ENCODE results near the gene ACOXL.
"Not testable (repeated sequence)": the region's sequence is repeated elsewhere in the genome, so short reads cannot be mapped to it uniquely, and the experiment has no call there.

Gene ACOXL

DNA sequence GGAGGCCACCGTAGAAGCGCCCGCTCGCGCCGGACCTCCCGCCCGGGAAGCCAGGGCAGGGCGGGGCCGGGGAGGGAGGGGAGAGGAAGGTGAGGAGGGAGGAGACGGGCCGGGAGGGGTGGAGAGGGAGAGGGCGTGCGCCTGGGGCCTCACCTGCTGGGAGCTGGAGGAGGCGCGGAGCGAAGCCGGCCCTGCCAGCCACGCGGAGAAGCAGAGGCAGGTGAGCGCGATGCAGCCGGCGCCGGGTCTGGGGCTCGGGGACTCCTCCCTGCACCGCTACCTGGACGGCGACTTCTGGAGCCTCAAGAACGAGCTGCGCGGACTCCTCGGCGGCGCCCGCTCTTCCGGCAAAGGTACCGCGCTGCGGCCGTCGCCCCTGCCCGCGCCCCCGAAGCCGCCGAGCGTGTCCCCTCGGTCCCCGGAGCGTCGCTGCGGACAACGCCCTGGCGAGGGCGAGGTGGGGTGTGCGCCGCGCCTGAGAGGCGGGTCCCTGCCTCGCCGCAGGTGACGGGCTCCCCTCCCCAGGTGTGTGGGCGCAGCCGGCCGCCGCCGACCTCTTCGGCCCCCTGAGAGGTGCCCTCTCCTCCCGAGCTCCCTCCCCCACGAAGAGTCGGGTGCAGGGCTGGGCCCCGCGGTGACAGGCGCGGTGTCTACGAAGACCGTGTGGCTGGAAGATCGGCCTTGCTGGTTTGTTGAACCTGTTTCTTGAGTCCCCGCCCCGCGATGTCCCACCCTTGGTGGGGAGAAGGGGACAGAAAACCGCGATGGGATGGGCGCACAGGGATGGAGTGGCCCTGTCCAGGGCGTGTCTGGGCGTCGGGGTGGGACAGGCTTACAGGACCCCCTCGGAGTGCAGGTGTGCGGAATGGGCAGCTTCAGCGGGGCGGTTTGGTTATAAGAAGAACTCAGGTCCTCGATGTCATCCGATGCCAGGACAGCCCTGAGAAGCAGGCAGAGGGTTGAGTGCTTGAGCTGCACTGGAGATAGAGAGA, at the start of gene ACOXL:
TSS of gene ACOXL (plus strand) at position 152 of the 992 bp plus-strand sequence. CDS start 35,817 bp downstream, outside the sequence.
- intact Hi-C loops (cut with micrococcal nuclease), result no loop called here
- Mint-ChIP-seq H3K27me3 (peaks cover 73% of the 10 kb centered on the region), H3K9me3 (no peaks in the 10 kb centered on the region), H3K4me1 (ENCODE audit: low read depth) (peaks cover 15% of the 10 kb centered on the region), H3K27ac (no peak within 1 kb of the TSS), H3K36me3 (ENCODE audit: low read depth) (no peaks in the 10 kb centered on the region), H3K4me3 (peak within 1 kb of the TSS; percentile 53)

DNA sequence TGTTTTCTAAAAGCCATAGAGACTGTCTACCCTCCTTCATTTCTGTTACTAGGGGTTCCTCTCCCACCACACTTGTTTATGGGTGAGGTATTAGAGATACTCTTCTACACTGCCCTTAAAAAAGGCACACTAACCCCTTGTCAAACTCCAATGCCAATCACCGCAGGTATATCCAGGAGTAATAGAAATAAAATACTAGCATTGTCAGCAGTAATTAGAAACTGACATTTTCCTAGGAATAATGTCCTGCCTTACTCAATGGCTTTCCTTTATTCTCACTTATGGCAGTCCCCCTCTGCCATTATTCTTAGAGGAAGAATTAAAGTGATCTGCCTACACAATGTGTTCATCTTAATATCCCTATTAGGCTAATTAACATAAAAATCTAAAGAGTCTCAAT, 49.5 kb upstream of the ACOXL start:
- Mint-ChIP-seq H3K27ac (no peak overlapping the region), H3K27me3 (no peaks in the 10 kb centered on the region), H3K4me1 (ENCODE audit: low read depth) (peaks cover 17% of the 10 kb centered on the region), H3K36me3 (ENCODE audit: low read depth) (peaks cover 6% of the 10 kb centered on the region), H3K9me3 (peaks cover 5% of the 10 kb centered on the region), H3K4me3 (no peak overlapping the region)
- intact Hi-C loops (cut with micrococcal nuclease), result no loop called here

DNA sequence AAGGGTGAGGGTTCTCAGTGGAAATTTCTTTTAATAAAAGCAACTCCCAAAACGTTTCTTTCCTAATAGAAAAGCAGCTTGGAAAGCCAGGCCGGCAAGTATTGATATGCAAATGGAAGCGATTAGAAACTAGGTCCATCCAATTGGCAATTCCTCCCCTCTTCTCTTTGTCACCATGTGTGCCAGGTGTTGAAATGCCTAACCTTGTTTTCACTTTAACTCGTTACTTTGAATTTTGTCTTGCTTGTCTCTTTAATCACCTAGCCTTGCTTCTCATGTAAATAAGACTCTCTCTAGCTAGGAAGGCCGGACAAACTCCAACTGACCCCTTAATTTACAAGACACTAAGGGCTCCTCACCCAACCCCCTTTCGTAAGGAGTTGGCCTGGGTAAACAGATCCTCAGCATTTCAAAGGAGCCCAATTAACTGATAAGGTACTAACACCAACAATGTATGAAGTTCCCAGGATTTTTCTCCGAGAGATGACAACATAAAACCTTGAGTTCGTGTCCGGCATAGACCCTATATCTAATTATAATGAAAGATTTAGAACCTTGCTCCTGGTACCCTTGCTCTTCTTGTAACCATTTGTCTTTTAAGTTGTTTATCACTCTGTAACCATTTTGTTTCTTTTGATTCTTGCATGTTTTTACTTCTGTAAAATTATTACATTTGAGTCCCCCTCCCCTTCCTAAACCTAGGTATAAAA, 44.4 kb upstream of the ACOXL start:
- H3K36me3 Mint-ChIP-seq (ENCODE audit: low read depth); H3K4me3 Mint-ChIP-seq; intact Hi-C loops (cut with micrococcal nuclease); H3K27ac Mint-ChIP-seq; H3K4me1 Mint-ChIP-seq (ENCODE audit: low read depth); H3K27me3 Mint-ChIP-seq: not testable (repeated sequence)
- H3K9me3 Mint-ChIP-seq, result peaks cover 12% of the 10 kb centered on the region

DNA sequence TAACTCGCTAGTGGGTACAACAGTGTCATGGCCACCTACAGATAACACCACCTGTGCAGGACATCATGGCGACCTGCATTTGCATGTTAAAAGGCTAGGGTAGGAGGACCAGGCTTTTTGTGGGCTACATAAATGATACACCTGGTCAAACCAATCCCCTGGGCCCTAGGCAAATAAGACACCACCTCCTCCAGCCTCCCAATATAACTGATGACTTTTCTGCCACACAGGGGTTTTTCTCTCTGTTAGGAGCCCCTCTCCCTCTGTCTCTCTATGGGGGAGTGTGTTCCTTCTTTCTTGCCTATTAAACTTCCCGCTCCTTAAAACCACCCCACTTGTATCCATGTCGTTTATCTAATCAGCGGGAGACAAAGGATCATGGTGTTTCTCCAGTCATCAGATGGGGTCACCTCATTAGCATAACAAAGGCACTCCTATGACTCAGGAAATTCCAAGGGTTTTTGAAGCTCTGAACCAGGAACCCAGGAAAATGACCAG, 43.7 kb upstream of the ACOXL start:
- no peak overlapping the region for H3K4me3 Mint-ChIP-seq
- intact Hi-C loops (cut with micrococcal nuclease), result no loop called here
- no peaks in the 10 kb centered on the region for H3K4me1 Mint-ChIP-seq (ENCODE audit: low read depth)
- H3K9me3 Mint-ChIP-seq, result peaks cover 12% of the 10 kb centered on the region
- no peaks in the 10 kb centered on the region for H3K27me3 Mint-ChIP-seq
- no peak overlapping the region for H3K27ac Mint-ChIP-seq
- H3K36me3 Mint-ChIP-seq (ENCODE audit: low read depth), result no peaks in the 10 kb centered on the region

DNA sequence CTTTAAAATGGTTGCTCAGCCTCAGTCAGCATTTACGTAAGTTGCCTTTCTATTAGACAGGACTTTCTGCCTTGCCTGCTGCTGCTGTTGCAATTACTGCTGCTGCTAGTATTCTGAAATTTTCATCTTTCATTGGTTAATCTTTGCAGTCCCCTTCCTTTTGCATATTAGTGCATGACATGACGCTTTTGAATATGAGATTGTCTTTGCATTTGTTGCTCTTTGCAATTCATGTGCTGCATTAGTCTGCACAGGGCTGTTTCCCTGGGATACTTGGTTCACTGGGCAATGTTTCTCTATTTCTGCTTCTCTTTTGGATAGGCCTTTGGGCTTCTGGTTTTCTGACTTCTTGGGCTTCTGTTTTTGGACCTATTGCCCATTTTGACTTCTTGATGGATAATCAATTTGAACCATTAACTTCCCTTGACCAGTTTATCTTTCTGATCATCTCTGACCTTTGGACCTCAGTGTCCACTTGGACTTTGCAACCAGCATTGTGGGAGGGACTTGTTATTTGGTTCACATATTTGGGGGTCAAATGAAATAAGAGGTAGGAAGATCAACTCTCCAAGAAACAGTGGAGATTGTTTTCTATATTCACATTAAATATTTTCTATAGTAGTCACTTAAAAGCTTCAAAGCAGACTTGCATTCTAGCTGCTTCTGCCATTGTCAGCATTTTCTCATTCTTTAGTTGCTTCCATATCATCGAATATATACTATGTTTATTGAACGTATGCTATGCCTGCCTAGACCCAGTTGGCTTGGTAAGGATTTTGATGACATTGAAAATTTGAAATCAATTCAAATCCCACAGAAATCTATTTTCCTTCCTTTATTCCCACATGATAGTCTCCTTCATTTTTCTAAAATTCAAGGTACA, 42.0 kb upstream of the ACOXL start:
- Mint-ChIP-seq H3K4me3 (no peak overlapping the region), H3K9me3 (peaks cover 12% of the 10 kb centered on the region), H3K36me3 (ENCODE audit: low read depth) (no peaks in the 10 kb centered on the region), H3K4me1 (ENCODE audit: low read depth) (peaks cover 16% of the 10 kb centered on the region), H3K27ac (no peak overlapping the region), H3K27me3 (no peaks in the 10 kb centered on the region)
- intact Hi-C loops (cut with micrococcal nuclease), result no loop called here

DNA sequence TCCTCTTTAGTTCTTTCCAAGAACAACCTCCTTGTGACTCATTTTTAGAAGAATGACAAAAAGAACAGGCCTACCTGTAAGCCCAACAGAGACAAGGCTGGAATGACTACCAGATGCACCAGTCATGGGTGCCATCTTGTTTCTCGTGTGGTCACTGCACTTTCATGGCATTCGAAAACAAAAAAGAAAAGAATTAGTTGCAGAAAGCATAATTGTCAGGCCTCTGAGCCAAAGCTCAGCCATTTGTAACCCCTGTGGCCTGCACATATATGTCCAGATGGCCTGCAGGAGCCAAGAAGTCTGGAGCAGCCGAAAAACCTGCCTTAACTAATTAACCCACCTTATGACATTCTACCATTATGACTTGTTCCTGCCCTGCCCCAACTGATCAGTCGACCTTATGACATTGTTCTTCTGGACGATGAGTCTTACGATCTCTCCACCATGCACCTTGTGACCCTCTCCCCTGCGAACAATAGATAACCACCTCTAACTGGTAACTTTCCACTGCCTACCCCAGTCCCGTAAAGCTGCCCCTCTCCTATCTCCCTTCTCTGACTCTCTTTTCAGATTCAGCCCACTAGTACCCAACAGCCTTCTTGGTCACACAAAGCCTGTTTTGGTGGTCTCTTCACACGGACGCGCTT, 40.6 kb upstream of the ACOXL start:
- Mint-ChIP-seq H3K4me1 (ENCODE audit: low read depth) (peaks cover 20% of the 10 kb centered on the region), H3K27ac (no peak overlapping the region), H3K36me3 (ENCODE audit: low read depth) (no peaks in the 10 kb centered on the region), H3K27me3 (no peaks in the 10 kb centered on the region), H3K4me3 (no peak overlapping the region), H3K9me3 (peaks cover 12% of the 10 kb centered on the region)
- intact Hi-C loops (cut with micrococcal nuclease), result no loop called here

DNA sequence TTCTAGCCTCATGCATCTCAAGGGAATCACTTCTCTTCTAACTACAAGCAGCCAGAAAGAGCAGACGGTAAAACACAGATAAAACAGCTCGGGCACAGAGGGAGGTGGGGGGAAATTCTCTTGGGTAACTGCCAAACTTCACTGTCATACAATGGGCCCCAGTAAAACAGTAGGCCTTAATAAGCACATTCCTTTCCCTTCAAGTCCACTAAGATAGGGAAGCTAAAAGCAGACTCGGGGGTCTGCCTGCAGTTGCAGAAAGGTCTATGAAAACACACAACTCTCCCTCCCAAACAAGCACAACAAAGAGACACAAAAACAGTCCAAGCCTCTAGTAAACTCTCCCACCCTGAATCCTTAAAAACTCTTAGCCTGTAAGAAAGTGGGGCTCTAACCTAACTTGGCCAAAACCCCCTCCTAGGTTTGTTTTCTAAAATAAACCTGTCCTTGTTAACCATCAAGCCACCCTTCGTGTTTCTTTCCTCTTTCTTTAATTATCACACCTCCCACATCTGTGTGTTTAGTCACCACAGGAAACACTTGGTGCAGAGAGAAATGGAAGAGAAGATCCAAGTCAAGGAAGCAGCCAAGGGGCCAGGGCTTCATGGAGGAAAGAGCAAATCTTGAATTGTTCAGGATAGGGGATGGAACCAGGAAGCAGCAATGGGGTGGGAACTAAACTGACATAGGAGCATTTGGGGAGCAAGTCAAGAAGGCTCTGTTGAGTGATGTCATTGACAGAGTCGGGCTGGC, 37.1 kb upstream of the ACOXL start:
- H3K9me3 Mint-ChIP-seq; H3K4me3 Mint-ChIP-seq; intact Hi-C loops (cut with micrococcal nuclease); H3K27ac Mint-ChIP-seq; H3K36me3 Mint-ChIP-seq (ENCODE audit: low read depth); H3K27me3 Mint-ChIP-seq: not testable (repeated sequence)
- H3K4me1 Mint-ChIP-seq (ENCODE audit: low read depth), result peaks cover 20% of the 10 kb centered on the region

DNA sequence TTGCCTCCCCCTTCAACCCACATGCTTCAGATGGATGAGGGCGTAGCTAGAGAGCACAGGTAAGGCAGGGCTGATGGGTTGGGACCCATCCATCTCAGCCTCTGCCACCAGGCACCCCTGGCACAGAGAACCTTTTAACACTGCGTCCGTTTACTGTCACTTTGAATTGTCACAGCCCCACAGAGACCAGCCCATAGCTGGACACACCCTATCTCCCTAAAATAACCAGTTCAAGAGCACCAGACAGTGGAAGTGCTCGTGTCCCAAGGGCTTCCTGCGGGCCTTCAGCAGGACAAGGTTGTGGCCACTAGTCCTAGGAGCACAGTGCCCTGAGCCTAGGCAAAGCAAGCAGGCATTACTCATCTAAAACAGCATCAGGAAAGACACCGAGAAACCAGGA, 34.1 kb upstream of the ACOXL start:
- peaks cover 36% of the 10 kb centered on the region for H3K4me1 Mint-ChIP-seq (ENCODE audit: low read depth)
- H3K27me3 Mint-ChIP-seq; H3K9me3 Mint-ChIP-seq; H3K4me3 Mint-ChIP-seq; H3K36me3 Mint-ChIP-seq (ENCODE audit: low read depth); H3K27ac Mint-ChIP-seq; intact Hi-C loops (cut with micrococcal nuclease): not testable (repeated sequence)

DNA sequence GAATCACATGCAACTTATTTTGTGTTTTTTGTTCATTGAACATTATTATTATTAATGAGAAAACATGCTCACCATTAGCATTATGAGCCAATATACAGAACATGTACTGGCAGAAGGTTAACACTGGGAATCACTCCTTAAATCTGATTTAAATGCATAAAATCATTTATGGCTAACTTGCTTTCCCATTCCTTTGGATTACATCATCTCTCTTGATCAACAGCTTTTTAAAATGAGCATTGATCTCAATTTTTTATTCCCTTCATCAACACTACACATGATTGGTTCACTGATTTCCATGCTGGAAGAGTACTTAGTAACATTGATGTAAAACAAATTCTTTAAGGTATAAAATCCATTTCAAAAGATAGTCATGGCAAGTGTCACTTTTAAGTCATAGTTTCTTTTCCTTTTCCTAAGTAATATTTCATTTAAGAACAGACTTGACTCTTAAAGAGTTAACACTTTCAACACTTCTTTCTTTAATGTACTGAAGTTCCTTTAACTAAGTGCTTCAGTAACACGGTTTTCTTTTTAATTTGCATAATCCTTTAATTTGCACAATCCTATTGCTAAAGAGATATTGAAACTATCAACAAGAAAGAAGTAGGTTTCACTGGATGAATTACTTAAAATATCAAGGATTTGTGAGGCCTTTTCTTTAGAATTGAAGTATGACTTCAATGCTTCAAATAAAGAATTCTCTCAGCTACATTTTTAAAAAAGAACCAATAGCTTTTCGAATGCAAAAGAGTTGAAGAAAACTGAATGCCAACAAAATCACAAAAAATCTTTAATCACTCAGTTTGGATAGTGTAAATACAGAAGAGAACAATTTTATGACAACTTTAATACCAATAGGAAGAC, 29.6 kb upstream of the ACOXL start:
- Mint-ChIP-seq H3K4me1 (ENCODE audit: low read depth) (peaks cover 23% of the 10 kb centered on the region), H3K9me3 (no peaks in the 10 kb centered on the region), H3K36me3 (ENCODE audit: low read depth) (no peaks in the 10 kb centered on the region), H3K27me3 (no peaks in the 10 kb centered on the region), H3K4me3 (no peak overlapping the region), H3K27ac (no peak overlapping the region)
- intact Hi-C loops (cut with micrococcal nuclease), result no loop called here

DNA sequence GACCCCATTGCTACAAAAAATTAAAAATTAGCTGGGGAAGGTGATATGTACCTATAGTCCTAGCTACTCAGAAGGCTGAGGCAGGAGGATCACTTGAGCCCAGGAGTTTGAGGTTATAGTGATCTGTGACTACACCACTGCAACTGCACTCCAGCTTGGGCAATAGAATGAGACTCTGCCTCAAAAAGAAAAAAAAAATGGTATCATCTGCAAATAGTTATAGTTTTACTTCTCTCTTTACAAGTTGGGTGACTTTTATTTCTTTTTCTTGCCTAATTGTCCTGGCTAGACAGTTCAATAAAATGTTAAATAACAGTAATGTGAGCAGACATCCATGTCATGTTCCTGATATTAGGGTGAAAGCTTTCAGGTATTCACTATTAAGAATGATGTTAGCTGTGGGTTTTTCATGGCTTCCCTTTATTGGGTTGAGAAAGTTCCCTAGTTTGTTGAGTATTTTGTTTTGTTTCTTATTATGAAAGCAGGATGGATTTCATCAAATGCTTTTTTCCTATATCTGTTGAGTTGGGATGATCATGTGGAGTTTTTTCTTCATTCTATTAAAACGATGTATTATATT, 24.9 kb upstream of the ACOXL start:
- H3K27ac Mint-ChIP-seq, result no peak overlapping the region
- H3K36me3 Mint-ChIP-seq (ENCODE audit: low read depth), result no peaks in the 10 kb centered on the region
- no peaks in the 10 kb centered on the region for H3K9me3 Mint-ChIP-seq
- no peak overlapping the region for H3K4me3 Mint-ChIP-seq
- H3K4me1 Mint-ChIP-seq (ENCODE audit: low read depth), result peaks cover 37% of the 10 kb centered on the region
- H3K27me3 Mint-ChIP-seq, result no peaks in the 10 kb centered on the region
- intact Hi-C loops (cut with micrococcal nuclease), result no loop called here

DNA sequence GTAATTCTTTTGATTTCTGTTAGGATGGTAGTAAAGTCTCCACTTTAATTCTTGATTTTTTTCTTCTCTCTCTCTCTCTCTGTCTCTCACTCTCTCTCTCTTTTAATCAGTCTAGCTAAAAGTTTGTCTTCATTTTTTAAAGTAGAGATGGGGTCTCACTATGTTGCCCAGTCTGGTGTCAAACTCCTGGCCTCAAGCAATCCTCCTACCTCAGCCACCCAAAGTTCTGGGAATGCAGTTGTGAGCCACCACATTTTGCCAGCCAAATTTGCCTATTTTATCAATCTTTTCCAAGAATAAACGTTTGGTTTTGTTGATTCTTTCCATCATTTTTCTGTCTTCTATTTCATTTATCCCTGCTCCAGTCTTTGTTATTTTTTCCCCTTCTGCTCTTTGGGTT, 23.9 kb upstream of the ACOXL start:
- Mint-ChIP-seq H3K36me3 (ENCODE audit: low read depth) (no peaks in the 10 kb centered on the region), H3K27me3 (no peaks in the 10 kb centered on the region), H3K4me3 (no peak overlapping the region), H3K4me1 (ENCODE audit: low read depth) (peaks cover 28% of the 10 kb centered on the region), H3K9me3 (no peaks in the 10 kb centered on the region), H3K27ac (peak overlapping the region; percentile 11)
- intact Hi-C loops (cut with micrococcal nuclease), result no loop called here

DNA sequence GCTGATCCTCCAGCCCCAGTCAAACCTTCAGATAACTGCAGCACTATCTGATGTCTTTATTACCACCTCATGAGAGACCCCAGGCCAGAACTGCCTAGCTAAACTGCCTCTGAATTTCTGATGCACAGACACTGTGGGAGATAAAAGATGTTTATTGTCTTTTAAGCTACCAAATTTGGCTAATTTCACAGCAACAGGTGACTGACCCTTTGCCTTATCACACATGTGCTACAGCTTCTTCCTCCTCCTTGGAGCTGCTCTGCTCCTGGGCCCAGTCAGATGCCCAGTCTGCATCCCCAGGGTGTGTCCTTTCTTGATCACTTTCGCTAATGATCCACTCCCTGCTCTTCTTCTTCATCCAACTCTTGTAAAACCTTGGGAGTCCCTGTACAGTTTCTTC, 19.6 kb upstream of the ACOXL start:
- Mint-ChIP-seq H3K9me3 (no peaks in the 10 kb centered on the region), H3K27me3 (peaks cover 1% of the 10 kb centered on the region)

More for the DNA sequence above, 19.6 kb upstream of the ACOXL start:
- H3K36me3 Mint-ChIP-seq (ENCODE audit: low read depth), result no peaks in the 10 kb centered on the region
- no peak overlapping the region for H3K27ac Mint-ChIP-seq
- H3K4me3 Mint-ChIP-seq, result no peak overlapping the region
- H3K4me1 Mint-ChIP-seq (ENCODE audit: low read depth), result peaks cover 36% of the 10 kb centered on the region
- intact Hi-C loops (cut with micrococcal nuclease), result no loop called here

Measured in dendritic cell treated with granulocyte-macrophage colony-stimulating factor and Interleukin-4, amounts not matched to agents 40 ng/mL and 50 ng/mL, for 4 days (primary cell).